Naive thymus-derived CD4-positive, alpha-beta T cell (primary cell): ENCODE data around the gene ATP10D. TPM values are rescaled to one million over a fixed set of nuclear protein-coding genes. Genes with fewer than 3 reads are reported as not detected.

Experiments used
- ATAC-seq: fragments of 150-1000 bp; cut with Tn5 transposase; 2 replicates; pipeline ENCODE4 v1.10.0; 2021; ENCODE audit warnings: mild to moderate bottlenecking, moderate library complexity
- CTCF ChIA-PET: fragments of 350-600 bp; sonication (Branson Sonifier 250); formaldehyde crosslinking; loops from one replicate; lab custom pipeline; 2021; ENCODE audit warnings: antibody characterized with exemption; lab: Charles Lee
- POLR2A ChIA-PET: fragments of 350-600 bp; sonication (Branson Sonifier 250); formaldehyde crosslinking; loops from one replicate; lab custom pipeline; 2021; ENCODE audit warnings: antibody characterized with exemption, inconsistent platforms; lab: Charles Lee
- DNase-seq, 9 donors: peaks; one replicate each; pipeline versions ENCODE4 v3.0.0 to v3.0.0-alpha.2; 2020 to 2022; ENCODE audit warnings: mixed read lengths in 1 of 9
- H3K27ac ChIP-seq: one replicate; pipeline ENCODE4 v1.7.0; 2013; ENCODE audit warnings: mild to moderate bottlenecking, low read depth, low read length, moderate library complexity
- H3K27me3 ChIP-seq, 2 donors: one replicate each; pipeline ENCODE4 v1.7.0; 2013; ENCODE audit warnings: low read length in 2 of 2, mild to moderate bottlenecking in 2 of 2, moderate library complexity in 2 of 2; ENCODE audit not compliant: control insufficient read depth in 2 of 2, insufficient read depth in 2 of 2
- H3K36me3 ChIP-seq, 3 experiments: 1 replicate in 2 of 3; 2 replicates in 1 of 3; pipeline ENCODE4 v1.7.0; 2013; ENCODE audit warnings: low read length in 3 of 3, mild to moderate bottlenecking in 3 of 3, moderate library complexity in 1 of 3; ENCODE audit not compliant: insufficient read depth in 3 of 3, control insufficient read depth in 2 of 3
- H3K4me1 ChIP-seq, 2 donors: one replicate each; pipeline ENCODE4 v1.7.0; 2013; ENCODE audit warnings: low read length in 2 of 2, mild to moderate bottlenecking in 2 of 2, moderate library complexity in 1 of 2; ENCODE audit not compliant: control insufficient read depth in 2 of 2, insufficient read depth in 2 of 2
- H3K4me3 ChIP-seq: 2 replicates; pipeline ENCODE4 v1.7.0; 2013; ENCODE audit warnings: mild to moderate bottlenecking, low read length
- H3K9me3 ChIP-seq, 3 experiments: 1 replicate in 2 of 3; 2 replicates in 1 of 3; pipeline ENCODE4 v1.7.0; 2013; ENCODE audit warnings: low read length in 3 of 3; ENCODE audit not compliant: control insufficient read depth in 2 of 3
- H3K27ac Mint-ChIP-seq, 9 donors: one replicate each; pipeline ENCODE4 v1.8.0; 2020 to 2022; ENCODE audit warnings: mixed read lengths in 9 of 9, mild to moderate bottlenecking in 8 of 9, moderate library complexity in 5 of 9, inconsistent platforms in 2 of 9
- H3K27me3 Mint-ChIP-seq, 5 donors: one replicate each; pipeline ENCODE4 v1.8.0; 2021 to 2022; ENCODE audit warnings: mixed read lengths in 5 of 5, mild to moderate bottlenecking in 1 of 5
- H3K36me3 Mint-ChIP-seq, 5 donors: one replicate each; pipeline ENCODE4 v1.8.0; 2020 to 2022; ENCODE audit warnings: mixed read lengths in 5 of 5, mild to moderate bottlenecking in 3 of 5, inconsistent platforms in 1 of 5
- H3K4me1 Mint-ChIP-seq, 7 donors: one replicate each; pipeline ENCODE4 v1.8.0; 2020 to 2022; ENCODE audit warnings: mixed read lengths in 7 of 7, mild to moderate bottlenecking in 3 of 7, inconsistent platforms in 1 of 7
- H3K4me3 Mint-ChIP-seq, 10 donors: one replicate each; pipeline ENCODE4 v1.8.0; 2020 to 2022; ENCODE audit warnings: mild to moderate bottlenecking in 10 of 10, mixed read lengths in 10 of 10, moderate library complexity in 6 of 10, inconsistent platforms in 2 of 10
- H3K9me3 Mint-ChIP-seq, 11 donors: one replicate each; pipeline ENCODE4 v1.8.0; 2020 to 2022; ENCODE audit warnings: mixed read lengths in 11 of 11, mild to moderate bottlenecking in 4 of 11, inconsistent platforms in 1 of 11, moderate library complexity in 1 of 11
- intact Hi-C, 2 donors: fragments of 100-400 bp; cut with micrococcal nuclease; formaldehyde crosslinking; loops; one replicate each; pipeline ENCODE4 v1.15.1; 2023
- polyA plus RNA-seq, 2 donors: library from polyadenylated mRNA; unstranded; fragments of 300-500 nt; fragmentation: Illumina TruSeq; gene quantifications; one replicate each; pipeline ENCODE4 v1.2.3, GENCODE V29; 2021
- total RNA-seq, 6 experiments: library from RNA in 5 of 6; stranded (reverse) in 5 of 6; gene quantifications; 1 replicate in 5 of 6; 2 replicates in 1 of 6; pipeline ENCODE4 v1.2.3 and lab custom pipeline; 2021 to 2026

ATP10D gene
- total and polyA plus RNA-seq, 7 experiments from 2014 or later, result 0.45 to 29.0 (median 3.4) TPM

- DNase-seq (peak in 2 of 9 donors; percentile 9 to 13), ATAC-seq (peak; percentile 80)
- no peak overlapping the region for H3K27ac ChIP-seq
- no peak overlapping the region for H3K4me3 ChIP-seq
- no peaks in the 10 kb centered on the region for H3K27me3 ChIP-seq
- Mint-ChIP-seq H3K27ac (no peak overlapping the region), H3K4me3 (no peak overlapping the region), H3K4me1 (peaks cover 7 to 14% (median 9%) of the 10 kb centered on the region in 7 donors), H3K36me3 (no peaks in the 10 kb centered on the region), H3K9me3 (no peaks in the 10 kb centered on the region), H3K27me3 (no peaks in the 10 kb centered on the region)
- intact Hi-C loops, result loop anchor here in 1 of 2 donors (1.0 kb wide), 1 partner anchor 74 kb away; no protein-coding TSS in a partner anchor
- no peaks in the 10 kb centered on the region for H3K9me3 ChIP-seq
- ChIA-PET CTCF (interaction anchor here (0.6 kb wide), 1 partner anchor 14 kb away, joined by 3 read pairs; no protein-coding TSS in a partner anchor), POLR2A (interaction anchor here (0.8 kb wide), 1 partner anchor 42 kb away, joined by 4 read pairs; no protein-coding TSS in a partner anchor)
- peaks cover 0 to 9% of the 10 kb centered on the region in 2 donors for H3K4me1 ChIP-seq
- no peaks in the 10 kb centered on the region for H3K36me3 ChIP-seq
Observed at GRCh38 chr4:47490550-47490949, 5.5 kb downstream of the ATP10D start.

DNA sequence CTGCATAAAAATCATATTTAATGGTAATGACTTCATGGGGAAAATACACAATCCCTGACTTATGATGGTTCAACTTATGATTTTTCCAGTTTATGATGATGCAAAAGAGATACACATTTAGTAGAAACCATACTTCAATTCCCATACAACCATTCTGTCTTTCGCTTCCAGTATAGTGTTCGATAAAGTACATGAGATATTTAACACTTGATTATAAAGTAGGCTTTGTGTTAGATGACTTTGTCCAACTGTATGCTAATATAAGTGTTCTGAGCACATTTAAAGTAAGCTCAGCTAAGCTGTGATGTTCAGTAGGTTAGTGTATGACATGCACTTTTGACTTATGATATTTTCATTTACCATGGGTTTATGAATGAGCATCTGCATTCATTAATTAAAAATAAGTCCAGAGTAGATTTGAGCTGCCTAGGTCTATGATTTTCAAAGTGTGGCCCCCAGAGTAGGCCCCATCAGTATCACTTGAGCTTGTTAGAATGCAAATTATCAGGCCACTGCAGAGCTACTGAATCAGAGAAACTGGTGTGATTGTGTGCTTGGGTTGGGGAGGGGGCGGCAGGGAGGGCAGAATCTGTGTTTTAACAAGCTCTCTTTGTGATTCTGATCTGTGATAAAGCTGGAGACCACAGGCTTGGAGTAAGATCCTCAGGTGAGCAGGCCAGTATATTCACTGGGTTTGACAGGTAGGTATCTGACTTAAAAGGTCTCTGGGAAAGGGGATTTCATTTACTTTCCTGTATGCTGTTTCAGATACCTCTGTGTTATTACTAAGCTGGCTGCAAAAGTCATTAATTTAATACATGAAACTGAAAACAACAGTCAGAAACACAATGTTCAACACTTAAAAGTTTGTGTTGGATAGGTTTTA is 8.4 kb downstream of the ATP10D start:
- no peaks in the 10 kb centered on the region for H3K27me3 ChIP-seq
- ChIA-PET CTCF (no interaction called here), POLR2A (no interaction called here)
- Mint-ChIP-seq H3K36me3 (no peaks in the 10 kb centered on the region), H3K27me3 (no peaks in the 10 kb centered on the region), H3K4me1 (peaks cover 0 to 7% (median 0%) of the 10 kb centered on the region in 7 donors), H3K4me3 (no peak overlapping the region), H3K9me3 (no peaks in the 10 kb centered on the region), H3K27ac (no peak overlapping the region)
- H3K27ac ChIP-seq, result no peak overlapping the region
- no peak for DNase-seq
- no peak for ATAC-seq
- H3K36me3 ChIP-seq, result no peaks in the 10 kb centered on the region
- no peaks in the 10 kb centered on the region for H3K4me1 ChIP-seq
- no peaks in the 10 kb centered on the region for H3K9me3 ChIP-seq
- intact Hi-C loops, result no loop called here
- no peak overlapping the region for H3K4me3 ChIP-seq

GRCh38 chr4:47494124-47494430 is 9.0 kb downstream of the ATP10D start:
- DNase-seq (no peak), ATAC-seq (no peak)
- Mint-ChIP-seq H3K4me1 (peaks cover 0 to 7% (median 0%) of the 10 kb centered on the region in 7 donors), H3K36me3 (no peaks in the 10 kb centered on the region), H3K27me3 (no peaks in the 10 kb centered on the region), H3K27ac (no peak overlapping the region), H3K9me3 (no peaks in the 10 kb centered on the region), H3K4me3 (no peak overlapping the region)
- Histone ChIP-seq H3K4me3 (no peak overlapping the region), H3K9me3 (no peaks in the 10 kb centered on the region), H3K27me3 (no peaks in the 10 kb centered on the region), H3K4me1 (no peaks in the 10 kb centered on the region), H3K36me3 (no peaks in the 10 kb centered on the region), H3K27ac (no peak overlapping the region)
- CTCF ChIA-PET, result no interaction called here
- intact Hi-C loops, result no loop called here
- POLR2A ChIA-PET, result no interaction called here

GRCh38 chr4:47498899-47499298 is 13.8 kb downstream of the ATP10D start:
- Histone ChIP-seq H3K4me1 (no peaks in the 10 kb centered on the region), H3K27ac (no peak overlapping the region), H3K27me3 (no peaks in the 10 kb centered on the region), H3K36me3 (no peaks in the 10 kb centered on the region), H3K4me3 (no peak overlapping the region), H3K9me3 (no peaks in the 10 kb centered on the region)
- ATAC-seq, result no peak
- H3K4me1 Mint-ChIP-seq, result no peaks in the 10 kb centered on the region
- intact Hi-C loops, result no loop called here
- no peaks in the 10 kb centered on the region for H3K27me3 Mint-ChIP-seq
- no peak overlapping the region for H3K27ac Mint-ChIP-seq
- no peak for DNase-seq
- ChIA-PET POLR2A (no interaction called here), CTCF (no interaction called here)
- H3K4me3 Mint-ChIP-seq, result no peak overlapping the region
- no peaks in the 10 kb centered on the region for H3K36me3 Mint-ChIP-seq
- no peaks in the 10 kb centered on the region for H3K9me3 Mint-ChIP-seq

- no peaks in the 10 kb centered on the region for H3K4me1 Mint-ChIP-seq
- POLR2A ChIA-PET, result no interaction called here
- no peaks in the 10 kb centered on the region for H3K36me3 ChIP-seq
- H3K27ac Mint-ChIP-seq, result no peak overlapping the region
- H3K9me3 ChIP-seq, result no peaks in the 10 kb centered on the region
- H3K27me3 ChIP-seq, result no peaks in the 10 kb centered on the region
- CTCF ChIA-PET, result no interaction called here
- intact Hi-C loops, result no loop called here
- no peak for ATAC-seq
- no peaks in the 10 kb centered on the region for H3K9me3 Mint-ChIP-seq
- no peak for DNase-seq
- no peaks in the 10 kb centered on the region for H3K36me3 Mint-ChIP-seq
- H3K4me3 ChIP-seq, result no peak overlapping the region
- H3K4me1 ChIP-seq, result no peaks in the 10 kb centered on the region
- no peak overlapping the region for H3K27ac ChIP-seq
- H3K4me3 Mint-ChIP-seq, result no peak overlapping the region
- no peaks in the 10 kb centered on the region for H3K27me3 Mint-ChIP-seq
Observed at GRCh38 chr4:47499700-47500099, 14.6 kb downstream of the ATP10D start.

GRCh38 chr4:47500776-47501175 is 15.7 kb downstream of the ATP10D start:
- DNase-seq, result no peak
- H3K4me3 ChIP-seq, result no peak overlapping the region
- ATAC-seq, result no peak
- H3K36me3 ChIP-seq, result no peaks in the 10 kb centered on the region
- Mint-ChIP-seq H3K36me3 (no peaks in the 10 kb centered on the region), H3K27ac (no peak overlapping the region), H3K9me3 (no peaks in the 10 kb centered on the region), H3K4me1 (no peaks in the 10 kb centered on the region), H3K4me3 (no peak overlapping the region), H3K27me3 (no peaks in the 10 kb centered on the region)
- no peaks in the 10 kb centered on the region for H3K9me3 ChIP-seq
- no peak overlapping the region for H3K27ac ChIP-seq
- H3K4me1 ChIP-seq, result no peaks in the 10 kb centered on the region
- POLR2A ChIA-PET, result no interaction called here
- H3K27me3 ChIP-seq, result no peaks in the 10 kb centered on the region
- intact Hi-C loops, result no loop called here
- CTCF ChIA-PET, result no interaction called here

DNA sequence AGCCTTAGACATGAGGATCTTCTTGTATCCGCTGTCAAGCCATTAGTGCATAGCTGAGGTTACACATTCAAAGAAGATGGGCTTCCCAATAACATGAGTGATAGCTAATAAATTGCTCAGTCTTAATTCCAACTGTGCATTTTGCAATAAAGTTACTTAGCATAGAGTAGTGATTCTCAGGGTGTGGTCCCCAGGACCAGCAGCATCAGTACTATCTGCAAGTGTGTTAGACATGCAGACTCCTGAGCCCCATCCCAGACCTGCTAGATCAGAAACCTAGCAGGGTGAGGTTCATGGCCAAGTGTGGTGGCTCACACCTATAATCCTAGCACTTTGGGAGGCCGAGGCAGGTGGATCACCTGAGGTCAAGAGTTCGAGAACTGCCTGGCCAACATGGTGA is 20.1 kb downstream of the ATP10D start:
- H3K36me3 Mint-ChIP-seq, result no peaks in the 10 kb centered on the region
- Histone ChIP-seq H3K27ac (no peak overlapping the region), H3K27me3 (no peaks in the 10 kb centered on the region), H3K4me1 (no peaks in the 10 kb centered on the region), H3K9me3 (no peaks in the 10 kb centered on the region), H3K4me3 (no peak overlapping the region), H3K36me3 (no peaks in the 10 kb centered on the region)
- H3K4me3 Mint-ChIP-seq, result no peak overlapping the region
- ATAC-seq (no peak), DNase-seq (no peak)
- H3K4me1 Mint-ChIP-seq, result no peaks in the 10 kb centered on the region
- peaks cover 0 to 13% (median 0%) of the 10 kb centered on the region in 5 donors for H3K27me3 Mint-ChIP-seq
- H3K9me3 Mint-ChIP-seq, result no peaks in the 10 kb centered on the region
- intact Hi-C loops, result no loop called here
- no peak overlapping the region for H3K27ac Mint-ChIP-seq
- ChIA-PET POLR2A (no interaction called here), CTCF (no interaction called here)
